ENCODE data around the gene OSBPL5. TPM values are rescaled to one million over a fixed set of nuclear protein-coding genes. Genes with fewer than 3 reads are reported as not detected.

OSBPL5 gene
- total RNA-seq, 1 donor from 2014 or later: 58.3 TPM

Other genes starting within 250 kb of the OSBPL5 start
- 7.5 TPM for gene PHLDA2, start 235.9 kb downstream of the OSBPL5 start, total RNA-seq
- gene NAP1L4, start 173.0 kb downstream of the OSBPL5 start, total RNA-seq: 173 TPM
- gene CARS1, start 107.9 kb downstream of the OSBPL5 start, total RNA-seq: 42.3 TPM
- not detected for gene MRGPRG, start 53.5 kb upstream of the OSBPL5 start, total RNA-seq
- gene MRGPRE, start 67.1 kb upstream of the OSBPL5 start, total RNA-seq: not detected
- 21.0 TPM for gene ZNF195, start 213.8 kb upstream of the OSBPL5 start, total RNA-seq